Measurements from ENCODE around the gene NFE2. TPM values are rescaled to one million over a fixed set of nuclear protein-coding genes. Genes with fewer than 3 reads are reported as not detected.
A peak's percentile ranks its signal among the peaks of the same experiment; 100 is the strongest.
"Not testable (repeated sequence)": the region's sequence is repeated elsewhere in the genome, so short reads cannot be mapped to it uniquely, and the experiment has no call there.

NFE2 gene
- 0.74 TPM for total RNA-seq
- long read RNA-seq, partial matches to known transcripts = 0 of 1 reads
- long read RNA-seq, other reads (novel, unspliced or antisense) = 0 of 1 reads

DNA sequence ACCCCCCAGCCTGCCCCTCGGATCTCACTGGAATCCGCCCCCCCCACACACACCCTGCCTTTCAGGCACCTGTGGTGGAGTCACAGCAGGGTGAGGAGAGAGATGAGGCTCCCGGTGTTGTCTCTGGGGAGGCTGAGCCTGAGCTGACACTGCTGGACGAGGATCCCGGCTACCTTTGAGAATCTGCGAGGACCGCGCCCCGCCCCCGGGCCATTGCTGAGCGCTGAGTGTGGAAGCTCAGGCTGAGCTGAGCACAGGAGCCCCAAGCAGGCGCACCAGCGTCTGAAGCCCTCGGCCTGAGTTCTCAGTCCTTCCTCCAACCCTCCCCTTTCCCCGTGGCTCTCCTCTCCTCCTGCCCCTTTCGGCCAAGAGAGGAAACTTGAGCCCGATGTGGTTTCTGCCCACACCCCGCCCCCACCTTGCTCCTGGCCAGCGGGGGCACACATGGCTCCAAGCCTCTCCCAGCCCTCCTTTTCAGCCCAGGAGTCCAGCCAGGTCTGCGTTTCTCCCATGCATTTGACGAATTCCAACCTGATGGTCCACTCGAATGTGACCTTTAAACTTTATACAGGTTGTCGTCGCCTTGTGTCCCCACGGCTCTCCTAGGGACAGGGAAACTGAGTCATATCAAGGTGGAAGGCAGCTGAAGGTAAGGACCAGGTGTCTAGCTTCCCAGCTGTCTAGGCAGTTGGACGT is at the start of gene NFE2:
NFE2 (minus strand) TSS at position 284 of the 696 bp plus-strand sequence. CDS start 5,767 bp downstream, outside the sequence.
- peak; percentile 62 for ATAC-seq
- DNase-seq = peak; percentile 64

DNA sequence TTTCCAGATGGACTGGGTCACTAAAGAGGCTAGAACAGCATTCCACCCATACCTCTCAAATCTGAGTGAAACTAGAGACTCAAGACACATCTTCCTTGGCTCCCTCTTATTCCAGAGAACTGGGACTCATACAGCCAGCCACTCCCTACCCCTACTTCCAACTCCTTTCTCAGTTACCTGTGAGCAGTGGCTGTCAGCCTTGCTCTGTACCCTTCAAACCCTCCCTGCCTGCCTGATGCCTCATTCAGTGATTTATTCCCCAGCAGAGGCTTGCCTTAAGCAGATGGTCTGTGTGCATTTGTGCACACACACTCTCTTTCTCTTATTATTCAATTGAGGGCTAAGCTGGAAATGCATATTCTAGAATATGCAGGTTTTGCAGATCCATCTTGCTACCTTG is 48.9 kb upstream of the NFE2 start:
- intact Hi-C loops (cut with micrococcal nuclease) = no loop called here
- DNase-seq = no peak
- no peak for ATAC-seq

More for the DNA sequence above, at the start of gene NFE2:
- intact Hi-C loops (cut with micrococcal nuclease) = no loop called here

- ATAC-seq (no peak), DNase-seq (no peak)
- intact Hi-C loops (cut with micrococcal nuclease) = no loop called here
Measured at GRCh38 chr12:54349036-54349435, 48.2 kb upstream of the NFE2 start.

DNA sequence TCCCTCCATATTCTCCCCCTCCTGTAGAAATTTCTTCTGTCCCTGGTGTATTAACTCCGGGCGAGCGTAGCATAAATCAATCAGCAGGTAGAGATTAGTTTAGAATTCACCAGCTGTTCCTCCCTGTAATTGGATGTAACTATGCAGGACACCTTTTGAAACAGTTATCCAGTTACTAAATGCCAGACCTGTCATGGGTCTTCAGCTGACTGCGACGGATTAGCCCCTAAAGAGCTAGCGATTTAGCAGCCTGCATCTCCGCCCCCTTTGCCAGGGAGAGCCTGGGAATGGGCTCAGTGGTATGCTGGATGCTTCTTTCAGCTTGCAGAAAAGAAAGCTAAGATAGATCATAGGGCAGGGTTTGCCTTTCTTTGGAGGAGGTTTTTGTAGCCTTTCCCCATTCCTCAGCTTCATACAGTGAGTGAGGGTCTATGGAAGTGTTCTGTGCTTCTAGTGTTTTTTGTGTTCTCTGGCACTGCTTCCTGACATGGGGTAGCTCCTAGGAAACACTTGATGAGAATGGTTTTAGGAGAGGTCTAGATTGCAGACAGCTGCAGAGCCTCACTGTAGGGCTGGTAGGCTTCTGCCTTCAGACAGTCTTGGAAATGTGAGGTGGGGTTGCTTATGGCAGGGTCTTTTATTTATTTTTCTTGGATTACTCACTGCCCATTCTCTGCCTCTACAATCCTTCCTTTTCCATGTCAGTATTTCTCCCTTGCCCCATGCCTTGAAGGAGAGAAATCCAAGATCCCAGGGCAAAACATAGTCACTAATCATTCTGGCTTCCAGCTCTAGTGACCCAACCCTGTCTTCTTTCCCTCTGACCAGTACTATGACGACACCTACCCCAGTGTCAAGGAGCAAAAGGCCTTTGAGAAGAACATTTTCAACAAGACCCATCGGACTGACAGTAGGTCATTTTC is 40.8 kb upstream of the NFE2 start:
- no peak for DNase-seq
- intact Hi-C loops (cut with micrococcal nuclease) = no loop called here
- no peak for ATAC-seq

GRCh38 chr12:54340846-54341245 is 40.0 kb upstream of the NFE2 start:
- intact Hi-C loops (cut with micrococcal nuclease) = no loop called here
- DNase-seq (no peak), ATAC-seq (no peak)

DNA sequence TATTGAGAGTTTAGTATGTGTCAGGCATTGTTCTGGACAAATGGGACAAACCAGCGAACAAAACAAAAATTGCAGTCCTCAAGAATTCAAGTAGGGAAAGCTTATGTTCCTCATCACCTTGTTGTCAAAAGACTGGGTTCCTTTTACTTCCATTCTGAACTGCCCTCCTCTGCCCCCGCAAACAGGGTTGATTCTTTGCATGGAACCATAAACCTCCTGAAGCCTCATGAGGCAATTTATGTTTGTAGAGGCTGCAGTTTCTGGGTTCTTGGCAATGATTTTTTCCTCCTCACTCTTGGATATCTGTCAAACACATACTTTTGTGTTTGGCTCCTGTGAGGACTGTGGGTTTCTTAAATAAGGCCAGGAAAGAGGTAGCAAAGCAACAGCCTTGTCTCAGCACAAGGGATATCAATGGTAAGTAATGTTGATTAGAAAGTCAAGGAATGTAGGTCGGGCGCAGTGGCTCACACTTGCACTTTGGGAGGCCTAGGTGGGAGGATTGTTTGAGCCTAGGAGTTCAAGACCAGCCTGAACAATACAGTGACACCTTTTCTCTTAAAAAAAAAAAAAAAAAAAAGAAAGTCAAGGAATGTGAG is 38.0 kb upstream of the NFE2 start:
- ATAC-seq = no peak
- intact Hi-C loops (cut with micrococcal nuclease) = no loop called here
- DNase-seq = no peak

DNA sequence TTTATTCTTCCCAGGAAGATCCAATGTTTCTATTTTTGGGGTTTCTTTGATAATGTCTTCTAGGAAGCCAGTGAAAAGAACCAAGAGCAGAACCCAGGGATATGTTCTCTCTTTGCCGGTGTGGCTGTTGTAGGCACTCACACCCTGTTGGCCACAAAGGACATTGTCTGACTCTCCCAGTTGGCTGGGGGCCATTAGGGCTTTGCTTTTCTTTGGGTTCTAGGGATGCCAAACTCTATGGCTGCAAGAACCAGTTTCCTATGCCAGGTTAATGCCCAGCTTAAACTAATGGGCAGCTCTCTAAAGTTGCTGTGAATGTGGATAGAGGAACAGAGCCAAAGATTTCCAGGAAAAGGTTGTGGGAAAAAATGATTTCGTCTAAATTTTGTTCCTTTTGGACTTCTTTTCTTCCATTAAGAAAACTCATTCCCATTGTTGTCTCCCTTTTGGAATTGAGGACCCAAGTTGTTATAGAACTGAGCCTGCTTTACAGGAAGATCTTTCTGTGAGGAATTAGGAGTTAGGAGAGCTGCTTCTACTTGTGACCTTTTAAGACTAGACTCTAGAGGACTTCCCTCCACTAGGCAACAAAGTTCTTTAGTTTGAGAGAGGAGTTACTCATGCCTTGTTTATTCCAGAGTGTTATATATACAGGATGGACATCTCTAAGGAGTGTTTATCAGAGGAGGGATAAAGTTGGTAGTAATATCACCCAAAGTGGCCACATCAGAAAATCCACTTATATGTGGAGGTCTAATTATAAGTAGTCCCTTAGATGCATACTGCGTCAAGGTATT is 37.2 kb upstream of the NFE2 start:
- no peak for DNase-seq
- peak; percentile 64 for ATAC-seq
- intact Hi-C loops (cut with micrococcal nuclease) = no loop called here

- intact Hi-C loops (cut with micrococcal nuclease) = no loop called here
- DNase-seq = no peak
Measured at GRCh38 chr12:54337280-54337842, 36.5 kb upstream of the NFE2 start.

GRCh38 chr12:54333420-54334034 is 32.7 kb upstream of the NFE2 start:
- no peak for ATAC-seq
- intact Hi-C loops (cut with micrococcal nuclease) = no loop called here
- no peak for DNase-seq

More at GRCh38 chr12:54337280-54337842, 36.5 kb upstream of the NFE2 start:
- peak; percentile 81 for ATAC-seq

GRCh38 chr12:54331461-54331860 is 30.6 kb upstream of the NFE2 start:
- DNase-seq = no peak
- no peak for ATAC-seq
- intact Hi-C loops (cut with micrococcal nuclease) = no loop called here

GRCh38 chr12:54330442-54330841 is 29.6 kb upstream of the NFE2 start:
- intact Hi-C loops (cut with micrococcal nuclease) = no loop called here
- ATAC-seq (no peak), DNase-seq (no peak)

DNA sequence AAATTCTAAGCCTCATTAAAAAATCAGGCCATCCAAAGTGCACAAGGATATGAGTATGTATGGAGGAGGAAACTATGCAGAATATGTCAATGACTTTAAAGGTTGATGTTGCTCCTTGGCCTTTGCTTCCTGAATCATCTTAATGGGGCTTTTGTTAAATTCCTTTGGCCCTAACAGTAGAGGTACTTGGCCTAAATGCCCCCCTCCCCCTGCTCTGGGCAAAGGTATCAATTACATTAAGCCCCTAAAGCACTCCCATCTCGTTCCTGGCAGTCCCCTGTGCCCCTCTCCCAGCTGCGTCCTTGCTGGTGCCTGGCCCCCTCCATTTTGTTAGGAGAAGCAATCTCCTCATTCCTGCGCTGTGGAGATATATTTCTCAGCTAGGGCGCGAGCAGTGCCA is 28.9 kb upstream of the NFE2 start:
- ATAC-seq (no peak), DNase-seq (no peak)
- intact Hi-C loops (cut with micrococcal nuclease) = no loop called here

DNA sequence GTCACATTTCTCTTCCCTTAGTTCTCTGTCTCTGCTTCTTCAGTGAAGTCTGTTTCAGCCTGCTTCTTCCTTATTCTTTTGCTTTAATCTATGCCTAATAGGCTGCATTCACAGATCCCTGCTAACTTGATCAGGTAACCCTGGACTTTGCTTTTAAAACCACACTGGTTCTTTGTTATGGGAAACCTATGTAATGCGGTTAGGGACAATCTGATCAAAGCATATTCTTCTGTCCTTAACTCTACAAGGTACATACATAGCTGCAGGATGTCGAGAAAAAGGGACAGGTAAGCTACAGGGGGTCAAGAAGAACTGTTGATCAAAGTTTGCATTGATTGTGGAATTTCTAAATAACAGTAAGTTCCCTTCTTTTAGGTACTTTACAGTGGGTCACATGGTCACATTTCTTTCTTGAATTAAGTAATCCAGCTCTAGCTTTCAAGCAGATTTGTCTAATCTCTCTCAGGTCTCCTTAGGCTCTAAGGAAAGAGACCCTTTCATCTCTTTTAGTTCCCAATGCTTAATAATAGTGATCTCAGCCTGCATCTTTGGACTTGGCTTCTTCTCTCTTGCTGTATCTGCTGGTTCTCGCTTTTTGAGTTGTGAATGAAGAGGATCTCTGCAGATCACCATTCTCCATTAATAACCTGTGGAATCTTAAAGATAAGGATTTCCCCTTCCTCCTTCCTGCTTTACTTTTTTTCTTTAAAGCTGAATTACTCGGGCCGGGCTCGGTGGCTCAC is 28.0 kb upstream of the NFE2 start:
- intact Hi-C loops (cut with micrococcal nuclease) = no loop called here
- ATAC-seq (no peak), DNase-seq (no peak)

DNA sequence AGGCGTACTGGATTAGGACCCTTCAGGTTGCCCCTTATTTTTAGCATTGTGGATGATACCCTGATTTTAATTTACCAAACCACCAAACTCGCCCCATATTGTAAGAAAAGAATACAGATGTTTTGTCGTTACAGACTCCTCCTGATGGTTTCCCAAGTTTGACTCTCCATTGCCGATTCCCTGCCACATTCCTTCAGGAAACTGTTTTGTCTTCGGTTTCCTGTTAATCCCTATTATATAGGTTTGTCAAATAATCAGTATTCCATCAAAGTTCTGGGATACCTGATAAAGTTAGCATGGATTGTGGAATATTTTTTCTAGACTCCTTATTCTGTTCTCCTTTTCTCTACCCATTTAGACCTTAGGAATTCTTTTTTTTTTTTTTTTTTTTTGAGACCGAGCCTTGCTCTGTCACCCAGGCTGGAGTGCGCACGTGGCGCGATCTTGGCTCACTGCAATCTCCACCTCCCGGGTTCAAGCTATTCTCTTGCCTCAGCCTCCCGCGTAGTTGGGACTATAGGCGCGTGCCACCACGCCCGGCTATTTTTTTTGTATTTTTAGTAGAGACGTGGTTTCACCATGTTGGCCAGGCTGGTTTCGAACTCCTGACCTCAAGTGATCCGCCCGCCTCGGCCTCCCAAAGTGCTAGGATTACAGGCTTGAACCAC is 24.8 kb upstream of the NFE2 start:
- ATAC-seq; intact Hi-C loops (cut with micrococcal nuclease): not testable (repeated sequence)

DNA sequence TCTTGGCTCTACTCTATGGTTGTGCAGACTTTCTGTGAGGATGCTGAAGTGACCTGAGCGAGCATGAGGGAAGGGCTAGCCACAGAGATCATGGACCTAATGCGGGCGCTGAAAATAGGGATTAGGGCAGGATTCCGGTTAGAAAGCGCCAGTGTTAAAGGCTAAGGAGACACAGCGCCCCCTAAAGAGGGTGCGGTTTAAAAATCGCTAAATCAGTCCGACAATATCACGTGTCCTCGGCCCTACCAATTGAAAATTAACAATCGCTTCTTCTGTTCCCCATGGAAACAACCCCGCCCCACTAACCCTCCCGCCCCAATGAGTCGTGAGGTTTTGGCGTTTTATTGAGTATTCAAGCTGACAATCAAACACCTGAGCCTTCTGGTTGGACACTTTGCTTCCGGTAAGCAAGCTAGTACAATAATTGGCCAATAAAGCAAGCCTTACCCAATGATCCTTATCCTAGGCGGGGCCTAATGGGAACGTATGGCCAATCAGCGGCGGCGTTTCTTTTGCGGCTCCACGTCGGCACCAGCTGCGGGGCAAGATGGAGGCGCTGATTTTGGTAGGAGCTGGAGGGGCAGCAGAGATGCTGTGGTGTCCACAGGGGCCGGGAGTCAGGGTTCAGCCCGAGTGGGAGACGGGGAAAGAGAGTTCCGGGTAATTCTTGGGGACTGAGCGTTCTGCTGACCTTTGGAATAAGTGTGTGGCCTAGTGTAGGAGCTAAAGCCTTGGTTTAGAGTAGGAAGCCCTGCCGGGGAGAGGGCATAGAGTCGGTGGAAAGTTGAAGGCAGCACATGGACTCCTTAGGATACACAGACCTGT is 24.0 kb upstream of the NFE2 start, which contains the start of gene COPZ1:
COPZ1 (plus strand) TSS at position 515 of the 825 bp plus-strand sequence; CDS start at position 548, 33 bp downstream.
- ATAC-seq (peak; percentile 99), DNase-seq (peak; percentile 94)
- intact Hi-C loops (cut with micrococcal nuclease) = no loop called here

More for the DNA sequence above, 24.8 kb upstream of the NFE2 start:
- DNase-seq = not testable (repeated sequence)

DNA sequence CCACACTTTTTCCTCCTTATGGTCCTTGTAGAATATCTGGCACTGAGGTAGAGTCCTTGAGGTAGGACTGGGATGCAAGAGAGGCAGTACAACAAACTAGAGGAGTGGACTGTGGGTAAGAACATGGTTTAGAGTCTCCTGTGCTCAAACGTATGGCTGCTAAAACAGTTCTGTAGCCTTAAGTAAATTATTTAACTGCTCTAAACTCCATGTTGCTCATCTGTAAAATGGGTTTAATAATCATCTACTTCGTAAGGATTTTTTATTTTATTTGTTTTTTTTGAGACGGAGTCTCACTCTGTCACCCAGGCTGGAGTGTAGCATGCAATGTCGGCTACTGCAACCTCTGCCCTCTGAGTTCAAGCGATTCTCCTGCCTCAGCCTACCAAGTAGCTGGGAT is 20.5 kb upstream of the NFE2 start:
- ATAC-seq (no peak), DNase-seq (no peak)
- intact Hi-C loops (cut with micrococcal nuclease) = no loop called here
